Ecto neural progenitor cell (in vitro differentiated cells): Measurements from ENCODE around the gene RGS11.

Source experiments
- DNase-seq: peaks from one replicate; pipeline ENCODE4 v3.0.0-alpha.2; 2018; ENCODE audit warnings: low spot score

The RGS11 gene

GRCh38 chr16:229731-230281, 45.9 kb downstream of the RGS11 start:
- DNase-seq, result no peak

GRCh38 chr16:228852-229730, 46.7 kb downstream of the RGS11 start, which contains the start of gene LUC7L:
Gene LUC7L (minus strand): TSS chr16:229449. CDS start chr16:229339, 110 bp downstream.
- peak; percentile 96 for DNase-seq

GRCh38 chr16:228151-228851, 47.4 kb downstream of the RGS11 start:
- DNase-seq, result no peak

GRCh38 chr16:220021-220420, 55.7 kb downstream of the RGS11 start:
- no peak for DNase-seq
